ENCODE data around the gene SV2C.
"Not testable (repeated sequence)": the region's sequence is repeated elsewhere in the genome, so short reads cannot be mapped to it uniquely, and the experiment has no call there.

SV2C gene

GRCh38 chr5:76368941-76369340, 285.8 kb downstream of the SV2C start:
- intact Hi-C loops (cut with DNase I): no loop called here
- no peak for DNase-seq

GRCh38 chr5:76369668-76370067, 286.5 kb downstream of the SV2C start:
- intact Hi-C loops (cut with DNase I); DNase-seq: not testable (repeated sequence)

GRCh38 chr5:76371960-76372322, 288.8 kb downstream of the SV2C start:
- intact Hi-C loops (cut with DNase I): no loop called here
- DNase-seq: no peak

GRCh38 chr5:76372323-76373054, 289.3 kb downstream of the SV2C start:
- DNase-seq: no peak
- intact Hi-C loops (cut with DNase I): no loop called here

- intact Hi-C loops (cut with DNase I): no loop called here
These were observed 293.1 kb downstream of the SV2C start for GRCh38 chr5:76376148-76376865.

GRCh38 chr5:76376866-76377230, 293.7 kb downstream of the SV2C start:
- intact Hi-C loops (cut with DNase I): no loop called here
- DNase-seq: no peak

More at GRCh38 chr5:76376148-76376865, 293.1 kb downstream of the SV2C start:
- no peak for DNase-seq

- intact Hi-C loops (cut with DNase I): no loop called here
These were observed 295.2 kb downstream of the SV2C start for GRCh38 chr5:76378355-76378754.

GRCh38 chr5:76379316-76379715, 296.1 kb downstream of the SV2C start:
- intact Hi-C loops (cut with DNase I): no loop called here
- DNase-seq: no peak

More at GRCh38 chr5:76378355-76378754, 295.2 kb downstream of the SV2C start:
- DNase-seq: no peak

GRCh38 chr5:76379855-76380254, 296.7 kb downstream of the SV2C start:
- DNase-seq: no peak
- intact Hi-C loops (cut with DNase I): no loop called here

- intact Hi-C loops (cut with DNase I): no loop called here
These were observed 297.3 kb downstream of the SV2C start for GRCh38 chr5:76380346-76381066.

GRCh38 chr5:76383126-76383832, 300.1 kb downstream of the SV2C start:
- no peak for DNase-seq
- intact Hi-C loops (cut with DNase I): no loop called here

More at GRCh38 chr5:76380346-76381066, 297.3 kb downstream of the SV2C start:
- no peak for DNase-seq

- no peak for DNase-seq
- intact Hi-C loops (cut with DNase I): no loop called here
These were observed 301.0 kb downstream of the SV2C start for GRCh38 chr5:76384189-76384588.

GRCh38 chr5:76384705-76385104, 301.5 kb downstream of the SV2C start:
- intact Hi-C loops (cut with DNase I): no loop called here
- DNase-seq: no peak

GRCh38 chr5:76385540-76385939, 302.4 kb downstream of the SV2C start:
- intact Hi-C loops (cut with DNase I): no loop called here
- no peak for DNase-seq

GRCh38 chr5:76386360-76386759, 303.2 kb downstream of the SV2C start:
- intact Hi-C loops (cut with DNase I): no loop called here
- no peak for DNase-seq

- intact Hi-C loops (cut with DNase I): no loop called here
- DNase-seq: no peak
These were observed 305.1 kb downstream of the SV2C start for GRCh38 chr5:76388236-76388635.

- DNase-seq: no peak
- intact Hi-C loops (cut with DNase I): no loop called here
These were observed 305.8 kb downstream of the SV2C start for GRCh38 chr5:76388791-76389512.

- no peak for DNase-seq
- intact Hi-C loops (cut with DNase I): no loop called here
These were observed 306.5 kb downstream of the SV2C start for GRCh38 chr5:76389513-76390154.

- intact Hi-C loops (cut with DNase I): no loop called here
- DNase-seq: no peak
These were observed 307.8 kb downstream of the SV2C start for GRCh38 chr5:76391014-76391413.
